AG10803 (cell line): ENCODE data around the gene PEX14.

Experiments
- DNase-seq: peaks from one replicate; pipeline ENCODE4 v3.0.0; 2010; ENCODE audit warnings: low read depth
- H3K4me3 ChIP-seq: 2 replicates; pipeline ENCODE4 v1.5.1; 2011; ENCODE audit warnings: mild to moderate bottlenecking, low read length, control low read depth
- CTCF ChIP-seq: conservative IDR thresholded peaks from 2 replicates; pipeline ENCODE4 v1.5.1; 2011; ENCODE audit warnings: mild to moderate bottlenecking, low read length, control low read depth, inconsistent platforms

The PEX14 gene

GRCh38 chr1:10655002-10655401, 180.3 kb downstream of the PEX14 start:
- DNase-seq, result no peak
- TF ChIP-seq CTCF, result no peak
- H3K4me3 ChIP-seq, result no peak overlapping the region

GRCh38 chr1:10656431-10656830, 181.7 kb downstream of the PEX14 start:
- no peak for DNase-seq
- no peak for TF ChIP-seq CTCF
- no peak overlapping the region for H3K4me3 ChIP-seq

GRCh38 chr1:10657088-10657847, 182.5 kb downstream of the PEX14 start:
- TF ChIP-seq CTCF, result no peak
- H3K4me3 ChIP-seq, result no peak overlapping the region
- DNase-seq, result no peak

- TF ChIP-seq CTCF, result no peak
- DNase-seq, result no peak
- H3K4me3 ChIP-seq, result no peak overlapping the region
Measured at GRCh38 chr1:10658396-10659066, 183.8 kb downstream of the PEX14 start.

- no peak for DNase-seq
- no peak for TF ChIP-seq CTCF
- H3K4me3 ChIP-seq, result no peak overlapping the region
Measured at GRCh38 chr1:10659218-10659617, 184.5 kb downstream of the PEX14 start.

GRCh38 chr1:10659646-10660540, 185.1 kb downstream of the PEX14 start:
- H3K4me3 ChIP-seq, result no peak overlapping the region
- no peak for DNase-seq
- TF ChIP-seq CTCF, result no peak
